IMR-90 (cell line): ENCODE measurements around the gene CST9.

Source experiments
- BHLHE40 ChIP-seq: fragments of 150-350 bp; IDR thresholded peaks from 2 replicates; pipeline ENCODE4 v1.6.1; 2016; ENCODE audit warnings: mild to moderate bottlenecking, low read depth, low read length
- CEBPB ChIP-seq: IDR thresholded peaks from 2 replicates; pipeline ENCODE4 v1.6.1; 2012; ENCODE audit warnings: low read depth, low read length, improper control_type of control experiment
- CTCF ChIP-seq: conservative IDR thresholded peaks from 2 replicates; pipeline ENCODE4 v1.5.1; 2012; ENCODE audit warnings: mild to moderate bottlenecking, low read depth, low read length, improper control_type of control experiment
- FOS ChIP-seq: fragments of 150-350 bp; IDR thresholded peaks from 2 replicates; pipeline ENCODE4 v1.6.1; 2016; ENCODE audit warnings: low read depth, low read length
- MAFK ChIP-seq: IDR thresholded peaks from 2 replicates; pipeline ENCODE4 v1.6.1; 2012; ENCODE audit warnings: low read depth, low read length, improper control_type of control experiment
- MAZ ChIP-seq: IDR thresholded peaks from 2 replicates; pipeline ENCODE4 v1.6.1; 2012; ENCODE audit warnings: low read depth, mild to moderate bottlenecking, low read length, improper control_type of control experiment, moderate library complexity, borderline replicate concordance
- MXI1 ChIP-seq: IDR thresholded peaks from 2 replicates; pipeline ENCODE4 v1.6.1; 2012; ENCODE audit warnings: low read depth, mild to moderate bottlenecking, low read length, moderate library complexity, borderline replicate concordance
- NFE2L2 ChIP-seq: fragments of 150-350 bp; IDR thresholded peaks from 2 replicates; pipeline ENCODE4 v1.6.1; 2016; ENCODE audit warnings: low read depth, mild to moderate bottlenecking, low read length
- POLR2A ChIP-seq: IDR thresholded peaks from 2 replicates; pipeline ENCODE4 v1.6.1; 2012; ENCODE audit warnings: mild to moderate bottlenecking, low read depth, low read length
- RAD21 ChIP-seq: IDR thresholded peaks from 2 replicates; pipeline ENCODE4 v1.6.1; 2012; ENCODE audit warnings: low read length, improper control_type of control experiment
- RCOR1 ChIP-seq: IDR thresholded peaks from 2 replicates; pipeline ENCODE4 v1.6.1; 2012; ENCODE audit warnings: mild to moderate bottlenecking, low read length, improper control_type of control experiment; ENCODE audit not compliant: insufficient replicate concordance
- RFX5 ChIP-seq: IDR thresholded peaks from 2 replicates; pipeline ENCODE4 v1.8.0; 2012; ENCODE audit warnings: low read depth, mild to moderate bottlenecking, low read length, moderate library complexity
- TF ChIP-seq, protein P1 (sequence below): fragments of 150-350 bp; IDR thresholded peaks from 2 replicates; pipeline ENCODE4 v1.6.1; 2017; ENCODE audit warnings: mild to moderate bottlenecking, antibody characterized with exemption, low read length, low read depth

DNA sequence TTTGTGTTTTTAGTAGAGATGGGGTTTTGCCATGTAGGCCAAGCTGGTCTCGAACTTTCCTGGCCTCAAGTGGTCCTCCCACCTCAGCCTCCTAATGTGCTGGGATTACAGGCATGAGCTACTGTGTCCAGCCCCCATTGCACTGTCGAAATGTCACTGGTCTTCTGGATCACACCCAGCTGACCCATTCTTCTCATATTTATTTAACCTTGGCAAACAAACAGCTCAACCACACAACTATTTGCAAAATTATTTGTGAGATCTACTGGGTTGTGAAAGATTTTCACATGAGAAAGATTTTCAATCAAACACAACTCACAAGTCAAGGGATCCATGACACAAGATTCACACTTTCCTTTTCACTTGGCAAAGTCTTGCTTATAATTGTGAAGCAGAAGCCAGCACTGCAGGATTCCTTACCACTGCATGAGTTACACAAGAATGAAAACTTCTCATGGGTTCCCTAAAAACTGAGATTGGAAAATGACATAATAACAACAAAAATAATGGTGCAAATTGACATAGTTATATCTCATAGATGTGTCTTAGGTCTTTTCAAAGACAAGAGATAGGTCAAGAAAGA lies 35.4 kb downstream of the CST9 start:
- no peak for TF ChIP-seq MAZ
- no peak for TF ChIP-seq MXI1
- no peak for TF ChIP-seq BHLHE40
- TF ChIP-seq RCOR1 = no peak
- TF ChIP-seq CTCF = no peak
- TF ChIP-seq, protein P1, sequence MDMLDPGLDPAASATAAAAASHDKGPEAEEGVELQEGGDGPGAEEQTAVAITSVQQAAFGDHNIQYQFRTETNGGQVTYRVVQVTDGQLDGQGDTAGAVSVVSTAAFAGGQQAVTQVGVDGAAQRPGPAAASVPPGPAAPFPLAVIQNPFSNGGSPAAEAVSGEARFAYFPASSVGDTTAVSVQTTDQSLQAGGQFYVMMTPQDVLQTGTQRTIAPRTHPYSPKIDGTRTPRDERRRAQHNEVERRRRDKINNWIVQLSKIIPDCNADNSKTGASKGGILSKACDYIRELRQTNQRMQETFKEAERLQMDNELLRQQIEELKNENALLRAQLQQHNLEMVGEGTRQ = no peak
- no peak for TF ChIP-seq POLR2A
- TF ChIP-seq RFX5 = no peak
- no peak for TF ChIP-seq CEBPB
- no peak for TF ChIP-seq FOS
- TF ChIP-seq MAFK = no peak
- TF ChIP-seq RAD21 = no peak
- TF ChIP-seq NFE2L2 = no peak
